GM12891 (cell line): ENCODE results near the gene POU4F1.

Source experiments
- DNase-seq: peaks from one replicate; pipeline ENCODE4 v3.0.0; 2011; ENCODE audit warnings: low spot score; ENCODE audit not compliant: insufficient read length
- FAIRE-seq: peaks from 2 replicates; lab custom pipeline; 2011; peaks lifted over from hg19 to GRCh38; lab: Jason Lieb, UNC
- POLR2AphosphoS5 ChIP-seq: IDR thresholded peaks from 2 replicates; pipeline ENCODE4 v1.6.1; 2011; ENCODE audit warnings: low read depth, low read length, control low read depth
- SPI1 ChIP-seq: IDR thresholded peaks from 2 replicates; pipeline ENCODE4 v1.6.1; 2011; ENCODE audit warnings: low read depth, low read length, control low read depth

Gene POU4F1

GRCh38 chr13:78562237-78562889 is 41.0 kb downstream of the POU4F1 start:
- TF ChIP-seq POLR2AphosphoS5 (no peak), SPI1 (0 out of 2 replicates have a peak, but pooled peaks have one; percentile 6)
- FAIRE-seq: no peak
- no peak for DNase-seq
